HL-60 (cell line): Measurements from ENCODE around the gene NEGR1.

Experiments used
- DNase-seq, 2 experiments: peaks; one replicate each; pipeline ENCODE4 v3.0.0-alpha.2; 2010 to 2020; ENCODE audit warnings: low read depth in 1 of 2, low spot score in 1 of 2
- H3K27ac ChIP-seq: fragments of 250-450 bp; sonication (Bioruptor Pico); replicated peaks from 2 replicates; pipeline ENCODE4 v1.5.1; 2020; ENCODE audit warnings: mild to moderate bottlenecking, moderate library complexity
- H3K27me3 ChIP-seq: fragments of 250-450 bp; sonication (Bioruptor Pico); 2 replicates; pipeline ENCODE4 v1.5.1; 2021; ENCODE audit warnings: mild to moderate bottlenecking, moderate library complexity; ENCODE audit not compliant: insufficient read depth, poor library complexity, severe bottlenecking
- H3K4me3 ChIP-seq: replicated peaks from 2 replicates; pipeline ENCODE4 v1.5.1; 2011; ENCODE audit warnings: mild to moderate bottlenecking, control low read depth, low read length; ENCODE audit not compliant: insufficient read depth
- GABPA ChIP-seq: IDR thresholded peaks from 2 replicates; pipeline ENCODE4 v1.6.1; 2012; ENCODE audit warnings: low read depth
- POLR2AphosphoS5 ChIP-seq: IDR thresholded peaks from 2 replicates; pipeline ENCODE4 v1.6.1; 2012; ENCODE audit warnings: low read depth
- SPI1 ChIP-seq: IDR thresholded peaks from 2 replicates; pipeline ENCODE4 v1.6.1; 2012; ENCODE audit warnings: low read depth, mild to moderate bottlenecking, borderline replicate concordance
- TF ChIP-seq, protein P1 (sequence below): IDR thresholded peaks from 2 replicates; pipeline ENCODE4 v1.6.1; 2012; ENCODE audit warnings: low read depth; ENCODE audit not compliant: insufficient replicate concordance
- TF ChIP-seq, protein P2 (sequence below): IDR thresholded peaks from one replicate; pipeline ENCODE4 v1.5.1; 2011; ENCODE audit warnings: low read length, control low read depth, inconsistent platforms; ENCODE audit not compliant: insufficient read depth

Gene NEGR1

DNA sequence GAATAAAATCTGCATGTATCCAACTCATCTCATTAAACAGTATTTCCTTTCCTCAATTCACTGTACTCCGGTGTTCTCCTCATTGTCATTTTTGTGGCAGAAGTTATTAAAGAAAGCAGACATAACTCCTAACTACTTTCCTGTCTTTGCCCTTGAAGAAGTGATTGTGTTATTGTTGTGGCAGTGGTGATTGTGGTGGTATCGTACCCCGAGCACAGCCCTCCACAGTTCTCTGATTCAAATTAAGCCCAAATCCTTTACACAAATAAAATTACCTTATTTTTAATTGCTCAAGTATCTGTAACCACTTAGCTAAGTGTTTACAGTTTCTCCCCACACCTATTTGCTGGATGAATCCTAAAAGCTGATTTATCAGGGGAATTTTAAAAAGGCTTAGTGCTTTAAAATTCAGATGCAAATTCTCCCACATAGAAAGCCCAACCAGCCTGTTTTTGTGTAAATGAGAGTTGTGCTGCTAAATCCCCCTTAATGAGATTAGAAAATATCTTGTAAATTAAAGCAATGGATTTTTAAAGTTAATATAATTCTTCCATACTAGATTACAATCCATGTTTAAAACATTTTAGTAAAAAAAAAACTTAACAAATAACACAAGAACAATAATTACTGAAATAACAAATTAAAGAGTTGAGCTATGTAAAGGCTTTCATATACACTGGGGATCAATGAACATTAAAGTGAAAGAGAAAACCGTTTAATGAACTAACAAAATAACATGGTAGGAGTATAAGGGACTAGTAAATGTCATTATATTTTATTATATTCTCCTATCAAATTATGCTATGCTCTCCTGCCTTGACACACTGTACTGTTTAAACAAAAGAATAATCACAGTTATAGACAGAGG, 259.0 kb downstream of the NEGR1 start:
- no peaks in the 10 kb centered on the region for H3K27me3 ChIP-seq
- DNase-seq: no peak
- no peak overlapping the region for H3K4me3 ChIP-seq
- no peak overlapping the region for H3K27ac ChIP-seq
- no peak for TF ChIP-seq SPI1
- TF ChIP-seq POLR2AphosphoS5: no peak
- TF ChIP-seq, protein P1, sequence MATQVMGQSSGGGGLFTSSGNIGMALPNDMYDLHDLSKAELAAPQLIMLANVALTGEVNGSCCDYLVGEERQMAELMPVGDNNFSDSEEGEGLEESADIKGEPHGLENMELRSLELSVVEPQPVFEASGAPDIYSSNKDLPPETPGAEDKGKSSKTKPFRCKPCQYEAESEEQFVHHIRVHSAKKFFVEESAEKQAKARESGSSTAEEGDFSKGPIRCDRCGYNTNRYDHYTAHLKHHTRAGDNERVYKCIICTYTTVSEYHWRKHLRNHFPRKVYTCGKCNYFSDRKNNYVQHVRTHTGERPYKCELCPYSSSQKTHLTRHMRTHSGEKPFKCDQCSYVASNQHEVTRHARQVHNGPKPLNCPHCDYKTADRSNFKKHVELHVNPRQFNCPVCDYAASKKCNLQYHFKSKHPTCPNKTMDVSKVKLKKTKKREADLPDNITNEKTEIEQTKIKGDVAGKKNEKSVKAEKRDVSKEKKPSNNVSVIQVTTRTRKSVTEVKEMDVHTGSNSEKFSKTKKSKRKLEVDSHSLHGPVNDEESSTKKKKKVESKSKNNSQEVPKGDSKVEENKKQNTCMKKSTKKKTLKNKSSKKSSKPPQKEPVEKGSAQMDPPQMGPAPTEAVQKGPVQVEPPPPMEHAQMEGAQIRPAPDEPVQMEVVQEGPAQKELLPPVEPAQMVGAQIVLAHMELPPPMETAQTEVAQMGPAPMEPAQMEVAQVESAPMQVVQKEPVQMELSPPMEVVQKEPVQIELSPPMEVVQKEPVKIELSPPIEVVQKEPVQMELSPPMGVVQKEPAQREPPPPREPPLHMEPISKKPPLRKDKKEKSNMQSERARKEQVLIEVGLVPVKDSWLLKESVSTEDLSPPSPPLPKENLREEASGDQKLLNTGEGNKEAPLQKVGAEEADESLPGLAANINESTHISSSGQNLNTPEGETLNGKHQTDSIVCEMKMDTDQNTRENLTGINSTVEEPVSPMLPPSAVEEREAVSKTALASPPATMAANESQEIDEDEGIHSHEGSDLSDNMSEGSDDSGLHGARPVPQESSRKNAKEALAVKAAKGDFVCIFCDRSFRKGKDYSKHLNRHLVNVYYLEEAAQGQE: no peak
- TF ChIP-seq, protein P2, sequence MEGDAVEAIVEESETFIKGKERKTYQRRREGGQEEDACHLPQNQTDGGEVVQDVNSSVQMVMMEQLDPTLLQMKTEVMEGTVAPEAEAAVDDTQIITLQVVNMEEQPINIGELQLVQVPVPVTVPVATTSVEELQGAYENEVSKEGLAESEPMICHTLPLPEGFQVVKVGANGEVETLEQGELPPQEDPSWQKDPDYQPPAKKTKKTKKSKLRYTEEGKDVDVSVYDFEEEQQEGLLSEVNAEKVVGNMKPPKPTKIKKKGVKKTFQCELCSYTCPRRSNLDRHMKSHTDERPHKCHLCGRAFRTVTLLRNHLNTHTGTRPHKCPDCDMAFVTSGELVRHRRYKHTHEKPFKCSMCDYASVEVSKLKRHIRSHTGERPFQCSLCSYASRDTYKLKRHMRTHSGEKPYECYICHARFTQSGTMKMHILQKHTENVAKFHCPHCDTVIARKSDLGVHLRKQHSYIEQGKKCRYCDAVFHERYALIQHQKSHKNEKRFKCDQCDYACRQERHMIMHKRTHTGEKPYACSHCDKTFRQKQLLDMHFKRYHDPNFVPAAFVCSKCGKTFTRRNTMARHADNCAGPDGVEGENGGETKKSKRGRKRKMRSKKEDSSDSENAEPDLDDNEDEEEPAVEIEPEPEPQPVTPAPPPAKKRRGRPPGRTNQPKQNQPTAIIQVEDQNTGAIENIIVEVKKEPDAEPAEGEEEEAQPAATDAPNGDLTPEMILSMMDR: no peak
- no peak for TF ChIP-seq GABPA

DNA sequence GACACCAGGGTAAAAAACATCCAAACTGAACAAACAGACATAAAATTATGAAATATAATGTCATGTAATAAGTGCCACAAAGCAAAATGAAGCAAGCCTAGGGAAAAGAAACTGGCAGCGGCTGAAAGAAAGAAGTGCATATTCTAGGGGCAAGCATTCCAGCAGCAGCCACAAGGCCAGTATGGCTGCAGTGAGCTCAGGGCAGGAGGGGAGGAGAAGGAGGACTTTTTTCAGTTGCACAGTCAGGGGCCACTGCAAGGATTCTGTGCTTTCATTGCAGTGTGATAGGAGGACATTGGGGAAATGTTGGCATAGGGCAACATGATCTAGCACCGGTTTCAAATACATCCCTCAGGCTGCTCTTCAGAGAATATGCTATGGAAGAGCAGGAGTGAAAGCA, 263.8 kb downstream of the NEGR1 start:
- Histone ChIP-seq H3K27me3 (no peaks in the 10 kb centered on the region), H3K27ac (no peak overlapping the region), H3K4me3 (no peak overlapping the region)
- DNase-seq: no peak
- no peak for TF ChIP-seq POLR2AphosphoS5
- TF ChIP-seq, protein P2: no peak
- TF ChIP-seq, protein P1: no peak
- no peak for TF ChIP-seq SPI1
- no peak for TF ChIP-seq GABPA

DNA sequence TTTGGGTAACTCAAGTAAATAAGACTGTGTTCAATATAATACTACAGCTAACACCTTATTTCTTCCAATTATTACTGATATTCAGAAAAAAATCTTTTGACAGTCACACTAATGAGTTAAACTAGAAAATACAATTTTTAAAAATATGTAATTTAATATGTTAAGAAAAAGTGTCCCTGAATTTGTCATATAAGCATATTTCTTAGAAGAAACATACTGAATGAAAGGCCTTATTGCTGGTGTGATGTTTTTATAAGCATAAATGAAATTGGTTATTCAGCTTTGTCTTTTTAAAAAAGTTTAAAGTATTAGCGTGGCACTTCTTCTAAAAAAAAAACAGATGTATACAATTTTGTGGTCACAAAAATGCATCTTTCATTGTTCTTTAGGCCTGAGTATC, 267.3 kb downstream of the NEGR1 start:
- TF ChIP-seq POLR2AphosphoS5 (no peak), GABPA (no peak), SPI1 (no peak)
- TF ChIP-seq, protein P2: no peak
- TF ChIP-seq, protein P1: no peak
- H3K4me3 ChIP-seq: no peak overlapping the region
- no peaks in the 10 kb centered on the region for H3K27me3 ChIP-seq
- no peak overlapping the region for H3K27ac ChIP-seq
- DNase-seq: no peak
